HG03064 (cell line): ENCODE data around the gene SOX5.

Experiments
- ATAC-seq: cut with Tn5 transposase; IDR thresholded peaks from one replicate; pipeline ENCODE4 v1.9.1; 2021; ENCODE audit warnings: low read depth; ENCODE audit not compliant: unreplicated experiment

Gene SOX5

GRCh38 chr12:23561364-23562345 is 387.8 kb downstream of the SOX5 start:
- ATAC-seq: no peak

GRCh38 chr12:23560611-23561010 is 388.9 kb downstream of the SOX5 start:
- peak; percentile 92 for ATAC-seq

GRCh38 chr12:23559268-23559753 is 390.2 kb downstream of the SOX5 start:
- ATAC-seq: no peak

- no peak for ATAC-seq
These were observed 392.8 kb downstream of the SOX5 start for GRCh38 chr12:23556661-23557060.

GRCh38 chr12:23555825-23556207 is 393.7 kb downstream of the SOX5 start:
- ATAC-seq: no peak

GRCh38 chr12:23555180-23555824 is 394.2 kb downstream of the SOX5 start:
- ATAC-seq: no peak

- ATAC-seq: no peak
These were observed 397.1 kb downstream of the SOX5 start for GRCh38 chr12:23552417-23552816.

- no peak for ATAC-seq
These were observed 398.7 kb downstream of the SOX5 start for GRCh38 chr12:23550753-23551152.

GRCh38 chr12:23548742-23549141 is 400.7 kb downstream of the SOX5 start:
- no peak for ATAC-seq

GRCh38 chr12:23546756-23547155 is 402.7 kb downstream of the SOX5 start:
- ATAC-seq: no peak

GRCh38 chr12:23543767-23544166 is 405.7 kb downstream of the SOX5 start:
- no peak for ATAC-seq

- ATAC-seq: no peak
These were observed 407.3 kb downstream of the SOX5 start for GRCh38 chr12:23542187-23542586.

GRCh38 chr12:23540572-23540971 is 408.9 kb downstream of the SOX5 start:
- no peak for ATAC-seq

GRCh38 chr12:23536293-23536692 is 413.2 kb downstream of the SOX5 start:
- ATAC-seq: no peak

GRCh38 chr12:23535441-23535840 is 414.0 kb downstream of the SOX5 start:
- no peak for ATAC-seq

GRCh38 chr12:23534196-23534595 is 415.3 kb downstream of the SOX5 start:
- no peak for ATAC-seq

GRCh38 chr12:23533699-23534098 is 415.8 kb downstream of the SOX5 start:
- no peak for ATAC-seq

- ATAC-seq: no peak
These were observed 416.2 kb downstream of the SOX5 start for GRCh38 chr12:23533265-23533664.

- no peak for ATAC-seq
These were observed 421.2 kb downstream of the SOX5 start for GRCh38 chr12:23528316-23528715.

GRCh38 chr12:23525450-23526072 is 423.9 kb downstream of the SOX5 start:
- ATAC-seq: no peak

- ATAC-seq: no peak
These were observed 426.1 kb downstream of the SOX5 start for GRCh38 chr12:23523339-23523738.
